Stomach (tissue), 19 donors: ENCODE measurements around the gene FAM184B. TPM values are rescaled to one million over a fixed set of nuclear protein-coding genes. Genes with fewer than 3 reads are reported as not detected.

ENCODE experiments used
- DNase-seq, 2 donors: peaks; one replicate each; pipeline versions ENCODE4 v3.0.0 to v3.0.0-alpha.2; 2013 to 2019
- H3K27ac ChIP-seq, 5 donors: fragments of 200-600 bp in 4 of 5; sonication (generic) in 4 of 5; one replicate each; pipeline ENCODE4 v1.5.1; 2013 to 2019; ENCODE audit warnings: mild to moderate bottlenecking in 1 of 5, moderate library complexity in 1 of 5
- H3K27me3 ChIP-seq, 3 donors: fragments of 200-600 bp; sonication (generic); one replicate each; pipeline ENCODE4 v1.5.1; 2017 to 2019; ENCODE audit warnings: mixed run types in 1 of 3
- H3K36me3 ChIP-seq, 4 donors: fragments of 200-600 bp; sonication (generic); 1 replicate in 3 of 4; 2 replicates in 1 of 4; pipeline ENCODE4 v1.5.1; 2016 to 2019
- H3K4me1 ChIP-seq, 4 donors: fragments of 200-600 bp; sonication (generic); one replicate each; pipeline ENCODE4 v1.5.1; 2016 to 2019
- H3K4me3 ChIP-seq, 4 donors: fragments of 200-600 bp; sonication (generic) in 3 of 4; one replicate each; pipeline ENCODE4 v1.5.1; 2016 to 2019; ENCODE audit warnings: mild to moderate bottlenecking in 1 of 4
- H3K9me3 ChIP-seq, 4 donors: fragments of 200-600 bp; sonication (generic); one replicate each; pipeline ENCODE4 v1.5.1; 2016 to 2019
- EP300 ChIP-seq: sonication (generic); formaldehyde crosslinking; IDR thresholded peaks from one replicate; pipeline ENCODE4 v1.6.1; 2017; ENCODE audit warnings: antibody characterized with exemption
- POLR2A ChIP-seq, 4 donors: fragments of 450-650 bp; IDR thresholded peaks; one replicate each; pipeline ENCODE4 v1.6.1; 2016; ENCODE audit warnings: antibody characterized with exemption in 4 of 4, control low read depth in 2 of 4, mild to moderate bottlenecking in 1 of 4, moderate library complexity in 1 of 4
- POLR2AphosphoS5 ChIP-seq, 3 donors: sonication (generic); formaldehyde crosslinking; IDR thresholded peaks; one replicate each; pipeline ENCODE4 v1.6.1; 2016; ENCODE audit warnings: antibody characterized with exemption in 3 of 3
- WGBS, 5 donors: extraction: QIAGEN DNeasy Blood & Tissue Kit in 3 of 5; methylation state at CpG; one replicate each; pipeline versions ENCODE4 v1.1.5 to v1.1.7; 2013 to 2018; 5-methylcytosine and 5-hydroxymethylcytosine counted together
- intact Hi-C: fragments of 100-400 bp; cut with DNase I; formaldehyde crosslinking; loops from one replicate; pipeline ENCODE4 v1.15.1; 2023; ENCODE audit warnings: low total_unique reads
- long read RNA-seq, 10 donors: transcript quantifications; one replicate each; lab custom pipeline, GENCODE V29; 2026
- polyA plus RNA-seq, 3 donors: library from polyadenylated mRNA; stranded (reverse); fragments of 200-250 nt; gene quantifications; one replicate each; pipeline ENCODE4 v1.2.3, GENCODE V29; 2013
- total RNA-seq, 5 donors: library from RNA; depleted of rRNA; stranded (reverse); fragments of >200 nt; gene quantifications; one replicate each; pipeline versions ENCODE4 v1.1.0 to v1.2.3, GENCODE V29; 2014 to 2016
- TF ChIP-seq, protein P1 (sequence below), 7 experiments: fragments of 450-650 bp in 4 of 7; fragments of 200-600 bp in 3 of 7; sonication (generic) in 3 of 7; IDR thresholded peaks; one replicate each; pipeline ENCODE4 v1.5.1; 2016 to 2019; ENCODE audit warnings: antibody characterized with exemption in 7 of 7, control low read depth in 2 of 7, mild to moderate bottlenecking in 1 of 7
- donor health status: healthy with polysubstance abuse.
- donor health status: Bipolar disorder and iron deficiency.
- donor health status: healthy.

The FAM184B gene
- total RNA-seq (under 1 TPM in 1 of 5 donors, not detected in 4; 0.18 TPM), polyA plus RNA-seq (under 1 TPM in 1 of 3 donors, not detected in 2; 0.08 TPM)
- long read RNA-seq, donor 1, result 0 reads
- long read RNA-seq, donor 2, result 0 reads
- long read RNA-seq, donor 3, partial matches to known transcripts, result 7 of 7 reads
- long read RNA-seq, donor 3, other reads (novel, unspliced or antisense), result 0 of 7 reads
- long read RNA-seq, donor 4, result 0 reads
- long read RNA-seq, donor 5, result 0 reads
- long read RNA-seq, donor 6, result 0 reads
- long read RNA-seq, donor 7, result 0 reads
- long read RNA-seq, donor 8, result 0 reads
- long read RNA-seq, donor 9, result 0 reads
- long read RNA-seq, donor 10, partial matches to known transcripts, result 20 of 20 reads
- long read RNA-seq, donor 10, other reads (novel, unspliced or antisense), result 0 of 20 reads

DNA sequence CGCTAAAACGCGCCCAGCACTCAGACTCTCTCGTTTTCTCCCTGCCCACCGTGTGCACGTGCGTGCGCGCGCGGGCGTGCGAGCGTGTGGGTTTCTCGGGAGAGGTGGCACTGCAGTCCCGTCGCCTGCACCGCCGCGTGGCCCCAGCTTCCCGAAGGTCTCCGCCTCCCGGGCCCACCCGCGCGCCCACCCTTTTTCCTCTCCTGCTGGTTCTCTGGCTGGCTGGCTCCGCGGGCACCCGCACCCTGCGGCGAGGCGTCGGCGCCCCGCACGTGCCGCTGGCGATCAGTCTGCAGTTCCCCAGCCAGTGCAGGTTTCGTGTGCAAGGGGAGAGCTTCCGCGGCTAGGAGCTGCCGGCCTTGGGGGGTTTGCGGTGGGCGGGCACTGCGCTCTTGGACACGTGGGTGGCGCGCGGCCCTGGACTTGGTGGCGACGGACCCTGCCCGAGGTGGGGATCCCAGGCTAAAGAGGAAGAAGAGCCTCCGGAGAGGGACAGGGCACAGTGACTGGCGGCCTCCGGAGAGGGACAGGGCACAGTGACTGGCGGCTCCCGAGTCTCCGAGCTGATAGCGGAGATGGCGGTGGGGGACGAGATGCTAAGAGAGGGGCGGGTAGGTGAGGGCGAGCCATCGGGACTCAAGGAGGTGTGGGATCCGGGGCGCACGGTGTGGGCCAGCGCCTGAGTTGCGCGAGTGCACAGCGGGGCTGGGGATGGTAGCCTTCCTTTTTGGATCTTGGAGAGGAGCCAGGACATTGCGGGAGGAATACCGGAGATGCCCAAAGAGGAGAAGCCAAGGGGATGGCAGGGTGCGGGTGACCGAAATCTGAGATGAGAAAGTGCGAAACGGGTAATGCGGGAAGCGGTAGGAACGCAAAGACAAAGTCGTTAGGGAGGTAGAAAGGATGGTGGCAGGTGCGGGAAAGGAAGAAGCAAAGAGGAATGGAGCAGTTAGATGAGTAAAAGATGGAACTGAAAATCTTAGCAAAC is at the start of gene FAM184B:
TSS of gene FAM184B (minus strand) at position 322 of the 988 bp plus-strand sequence. CDS start 322 bp downstream, outside the sequence.
- Histone ChIP-seq H3K27me3 (peaks cover 0 to 36% (median 19%) of the 10 kb centered on the region in 3 donors), H3K27ac (no peak within 1 kb of the TSS), H3K4me3 (peak within 1 kb of the TSS; percentile 35 to 62 (median 48)), H3K9me3 (no peaks in the 10 kb centered on the region), H3K36me3 (no peaks in the 10 kb centered on the region), H3K4me1 (peaks cover 16 to 27% (median 20%) of the 10 kb centered on the region in 4 donors)
- intact Hi-C loops, result no loop called here
- peak in 1 of 2 donors; percentile 58 for DNase-seq
- no peak for TF ChIP-seq POLR2A (IDR thresholded peaks at IDR 0.05)
- no peak for TF ChIP-seq POLR2AphosphoS5 (IDR thresholded peaks at IDR 0.05)
- TF ChIP-seq EP300, result no peak
- TF ChIP-seq, protein P1, sequence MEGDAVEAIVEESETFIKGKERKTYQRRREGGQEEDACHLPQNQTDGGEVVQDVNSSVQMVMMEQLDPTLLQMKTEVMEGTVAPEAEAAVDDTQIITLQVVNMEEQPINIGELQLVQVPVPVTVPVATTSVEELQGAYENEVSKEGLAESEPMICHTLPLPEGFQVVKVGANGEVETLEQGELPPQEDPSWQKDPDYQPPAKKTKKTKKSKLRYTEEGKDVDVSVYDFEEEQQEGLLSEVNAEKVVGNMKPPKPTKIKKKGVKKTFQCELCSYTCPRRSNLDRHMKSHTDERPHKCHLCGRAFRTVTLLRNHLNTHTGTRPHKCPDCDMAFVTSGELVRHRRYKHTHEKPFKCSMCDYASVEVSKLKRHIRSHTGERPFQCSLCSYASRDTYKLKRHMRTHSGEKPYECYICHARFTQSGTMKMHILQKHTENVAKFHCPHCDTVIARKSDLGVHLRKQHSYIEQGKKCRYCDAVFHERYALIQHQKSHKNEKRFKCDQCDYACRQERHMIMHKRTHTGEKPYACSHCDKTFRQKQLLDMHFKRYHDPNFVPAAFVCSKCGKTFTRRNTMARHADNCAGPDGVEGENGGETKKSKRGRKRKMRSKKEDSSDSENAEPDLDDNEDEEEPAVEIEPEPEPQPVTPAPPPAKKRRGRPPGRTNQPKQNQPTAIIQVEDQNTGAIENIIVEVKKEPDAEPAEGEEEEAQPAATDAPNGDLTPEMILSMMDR (IDR thresholded peaks at IDR 0.05), result no peak
- WGBS, 5 donors, result 5 to 10% (median 6%) methylated on average over 43 to 82 of the region's 82 CpGs

- H3K27me3 ChIP-seq, result no peaks in the 10 kb centered on the region
- DNase-seq, result no peak
- H3K27ac ChIP-seq, result no peak overlapping the region
- H3K9me3 ChIP-seq, result no peaks in the 10 kb centered on the region
- no peak overlapping the region for H3K4me3 ChIP-seq
- no peaks in the 10 kb centered on the region for H3K36me3 ChIP-seq
- no peaks in the 10 kb centered on the region for H3K4me1 ChIP-seq
- intact Hi-C loops, result loop anchor here (10.0 kb wide), 1 partner anchor 771 kb away; no protein-coding TSS in a partner anchor
- TF ChIP-seq, protein P1 (IDR thresholded peaks at IDR 0.05), result no peak
- TF ChIP-seq EP300, result no peak
- no peak for TF ChIP-seq POLR2AphosphoS5 (IDR thresholded peaks at IDR 0.05)
- TF ChIP-seq POLR2A (IDR thresholded peaks at IDR 0.05), result no peak
- 70 to 86% (median 79%) methylated on average over 1 of the region's 1 CpG for WGBS, 5 donors
These were observed 42.6 kb upstream of the FAM184B start for GRCh38 chr4:17823871-17824669.

GRCh38 chr4:17817027-17817426 is 35.6 kb upstream of the FAM184B start:
- WGBS, 5 donors, result 33 to 59% (median 47%) methylated on average over 5 of the region's 5 CpGs
- H3K4me1 ChIP-seq, result peaks cover 0 to 10% (median 0%) of the 10 kb centered on the region in 4 donors
- intact Hi-C loops, result no loop called here
- peak in 1 of 2 donors; percentile 74 for DNase-seq
- H3K9me3 ChIP-seq, result no peaks in the 10 kb centered on the region
- TF ChIP-seq, protein P1 (IDR thresholded peaks at IDR 0.05), result peak in 4 of 7 experiments; percentile 27 to 64 (median 36)
- TF ChIP-seq POLR2AphosphoS5 (IDR thresholded peaks at IDR 0.05), result no peak
- H3K4me3 ChIP-seq, result no peak overlapping the region
- H3K36me3 ChIP-seq, result no peaks in the 10 kb centered on the region
- no peaks in the 10 kb centered on the region for H3K27me3 ChIP-seq
- no peak overlapping the region for H3K27ac ChIP-seq
